NOMO-1 treated with DMSO at 0.1 percent for 48 hours (cell line): ENCODE data around the gene WHAMM.
A peak's percentile ranks its signal among the peaks of the same experiment; 100 is the strongest.
"Not testable (repeated sequence)": the region's sequence is repeated elsewhere in the genome, so short reads cannot be mapped to it uniquely, and the experiment has no call there.

ENCODE experiments used
- DNase-seq: peaks from one replicate; lab custom pipeline; 2025; ENCODE audit not compliant: unreplicated experiment; lab: John Stamatoyannopoulos, UW

The WHAMM gene

DNA sequence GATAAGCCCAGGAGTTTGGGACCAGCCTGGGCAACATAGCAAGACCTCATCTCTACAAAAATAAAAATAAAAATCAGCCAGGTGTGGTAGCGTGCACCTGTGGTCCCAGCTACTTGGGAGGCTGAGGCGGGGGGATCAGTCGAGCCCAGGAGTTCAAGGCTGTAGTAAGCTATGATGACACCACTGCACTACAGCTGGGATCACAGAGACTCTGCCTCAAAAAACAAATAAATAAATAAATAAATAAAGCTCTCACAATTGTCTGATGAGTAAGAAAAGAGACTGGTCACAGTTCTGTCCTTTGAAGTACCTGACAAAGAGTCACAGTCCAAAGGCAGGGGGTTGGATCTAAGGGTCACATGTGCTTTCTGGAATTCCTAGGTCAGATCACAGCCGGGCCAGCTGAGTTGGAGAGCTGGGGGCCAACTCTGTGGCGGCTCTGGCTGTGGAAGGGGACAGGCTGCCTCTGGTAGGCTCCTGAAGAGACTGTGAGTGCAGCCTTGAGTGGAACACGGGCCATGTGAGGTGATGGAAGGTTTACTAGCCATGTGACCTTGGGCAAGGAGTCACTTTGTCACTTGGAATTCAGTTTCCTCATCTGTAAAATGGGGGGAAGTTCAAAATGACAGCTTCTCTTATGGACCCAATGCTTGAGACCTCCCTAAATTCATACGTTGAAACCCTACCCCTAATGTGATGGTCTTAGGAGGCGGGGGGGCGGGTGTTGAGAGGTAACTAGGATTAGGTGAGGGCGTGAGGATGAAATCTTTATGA lies 47.2 kb downstream of the WHAMM start:
- no peak for DNase-seq

DNA sequence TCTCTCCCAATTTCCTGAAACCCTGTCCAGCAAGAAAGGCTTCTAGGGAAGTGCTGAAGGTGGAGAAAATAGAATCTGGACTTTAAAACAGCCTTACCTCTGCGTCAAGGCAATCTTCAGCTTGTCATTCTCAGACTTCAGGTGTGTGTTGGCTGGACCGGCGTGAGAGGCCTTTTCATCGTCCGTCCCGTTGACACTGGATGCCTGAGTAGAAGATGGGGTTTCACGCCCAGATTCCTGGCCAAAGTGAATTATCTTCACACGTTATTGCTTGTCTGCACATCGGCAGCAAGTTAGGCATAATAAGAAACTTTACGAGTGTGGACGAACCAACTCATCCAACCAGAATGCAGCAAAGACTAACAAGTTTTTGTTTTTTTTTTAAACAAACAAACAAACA lies 49.5 kb downstream of the WHAMM start:
- DNase-seq: no peak

DNA sequence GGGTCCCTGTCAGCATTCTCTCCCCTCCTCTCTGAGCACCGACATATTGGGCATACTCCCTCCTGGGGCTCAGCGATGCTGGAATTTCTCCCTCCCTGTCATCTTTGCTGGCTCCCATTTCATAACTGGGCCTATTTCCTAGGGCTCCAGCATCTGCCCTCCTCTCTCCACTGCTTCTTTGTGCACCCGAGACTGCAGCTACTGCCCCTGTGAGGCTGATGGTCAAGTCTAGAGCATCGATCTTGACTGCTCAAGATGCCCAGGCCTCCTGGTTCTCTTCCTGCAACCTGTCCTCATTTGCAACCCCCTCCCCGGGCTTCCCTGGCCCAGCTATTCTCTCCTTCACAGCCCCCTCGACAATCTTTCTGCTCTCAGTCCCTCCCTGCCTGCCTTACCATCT lies 53.5 kb downstream of the WHAMM start:
- no peak for DNase-seq

DNA sequence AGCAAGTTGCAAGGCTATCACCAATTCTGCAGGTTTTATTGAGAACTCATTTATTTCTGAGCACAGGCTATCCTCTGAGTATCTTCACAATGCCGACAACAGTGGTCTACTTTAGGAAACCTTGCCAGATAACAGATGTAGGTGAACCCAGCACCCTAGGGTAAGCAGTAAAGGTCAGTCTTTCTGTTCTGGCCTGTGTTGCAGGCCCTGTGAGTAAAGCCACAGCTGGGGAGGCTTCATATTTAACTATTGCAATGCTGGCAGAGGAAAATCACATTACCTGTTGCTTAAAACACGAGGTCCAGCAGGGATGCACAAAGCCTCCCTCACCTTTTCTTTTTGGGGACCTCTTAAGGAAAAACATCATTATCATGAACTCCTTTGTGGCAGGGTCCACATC lies 55.5 kb downstream of the WHAMM start:
- DNase-seq: no peak

DNA sequence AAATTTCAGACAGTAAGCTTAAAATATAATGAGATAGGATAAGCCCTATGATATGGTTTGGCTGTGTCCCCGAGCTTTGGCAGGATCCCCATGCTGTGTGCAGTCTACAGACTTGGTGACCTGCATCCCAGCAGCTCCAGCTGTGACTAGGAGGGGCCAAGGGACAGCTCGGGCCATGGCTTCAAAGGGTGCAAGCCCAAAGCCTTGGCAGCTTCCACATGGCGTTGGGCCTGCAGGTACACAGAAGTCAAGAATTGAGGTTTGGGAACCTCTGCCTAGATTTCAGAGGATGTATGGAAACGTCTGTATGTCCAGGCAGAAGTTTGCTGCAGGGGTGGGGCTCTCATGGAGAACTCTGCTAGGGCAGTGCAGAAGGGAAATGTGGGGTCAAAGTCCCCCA lies 56.2 kb downstream of the WHAMM start:
- DNase-seq: not testable (repeated sequence)

DNA sequence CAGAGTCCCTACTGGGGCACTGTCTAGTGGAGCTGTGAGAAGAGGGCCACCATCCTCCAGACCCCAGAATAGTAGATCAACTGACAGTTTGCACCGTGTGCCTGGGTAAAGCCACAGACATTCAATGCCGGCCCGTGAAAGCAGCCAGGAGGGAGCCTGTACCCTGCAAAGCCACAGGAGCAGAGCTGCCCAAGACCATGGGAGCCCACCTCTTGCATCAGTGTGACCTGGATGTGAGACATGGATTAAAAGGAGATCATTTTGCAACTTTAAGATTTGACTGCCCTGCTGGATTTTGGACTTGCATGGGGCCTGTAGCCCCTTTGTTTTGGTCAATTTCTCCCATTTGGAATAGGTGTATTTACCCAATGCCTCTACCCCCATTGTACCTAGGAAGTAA lies 56.6 kb downstream of the WHAMM start:
- not testable (repeated sequence) for DNase-seq

DNA sequence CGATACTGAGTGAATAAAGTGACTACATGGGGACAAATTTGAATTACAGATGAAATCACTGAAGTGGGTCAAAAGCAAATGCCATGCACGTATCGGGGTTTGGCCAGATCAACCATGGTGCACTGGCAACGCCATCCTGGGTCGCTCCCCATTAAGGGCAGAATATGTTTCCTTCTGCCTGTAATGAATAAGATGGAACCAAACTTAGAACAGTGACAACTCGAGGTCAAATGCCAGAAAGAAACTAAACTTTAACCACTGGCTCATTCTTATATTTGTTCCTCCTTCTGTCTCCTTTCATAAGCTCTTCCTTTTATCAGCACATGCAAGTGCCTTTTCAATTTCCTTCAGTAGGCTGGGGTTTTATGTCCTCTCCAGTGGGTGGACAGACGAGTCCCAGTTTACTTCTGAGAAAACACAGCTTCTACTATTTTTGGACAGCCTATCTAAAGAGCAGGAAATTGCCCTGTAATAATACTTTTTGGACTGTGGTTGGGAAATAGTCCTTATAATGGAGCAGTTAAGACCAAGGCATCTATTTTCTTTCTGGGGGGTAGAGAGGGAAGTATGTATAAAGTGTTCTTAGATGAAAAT lies 61.4 kb downstream of the WHAMM start:
- peak; percentile 95 for DNase-seq

DNA sequence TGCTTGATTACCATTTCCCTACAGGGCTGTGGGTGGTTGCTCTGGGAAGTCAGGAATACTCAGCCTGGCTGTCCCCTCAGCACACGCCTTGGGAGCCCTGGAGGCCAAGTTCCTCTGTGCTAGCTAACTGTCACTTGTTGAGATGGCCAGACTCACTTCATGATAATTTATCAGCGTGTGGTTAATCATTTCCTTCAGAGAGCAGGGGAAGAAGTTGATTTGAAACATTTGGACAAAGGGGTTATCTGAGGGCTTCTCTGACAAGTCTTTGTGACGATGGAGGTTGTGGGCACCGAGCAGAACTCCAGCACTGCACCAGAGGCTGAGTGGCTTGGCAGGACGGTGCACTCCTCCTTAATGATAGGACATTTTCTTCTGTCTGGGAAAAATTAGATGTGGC lies 61.9 kb downstream of the WHAMM start:
- DNase-seq: peak; percentile 88

DNA sequence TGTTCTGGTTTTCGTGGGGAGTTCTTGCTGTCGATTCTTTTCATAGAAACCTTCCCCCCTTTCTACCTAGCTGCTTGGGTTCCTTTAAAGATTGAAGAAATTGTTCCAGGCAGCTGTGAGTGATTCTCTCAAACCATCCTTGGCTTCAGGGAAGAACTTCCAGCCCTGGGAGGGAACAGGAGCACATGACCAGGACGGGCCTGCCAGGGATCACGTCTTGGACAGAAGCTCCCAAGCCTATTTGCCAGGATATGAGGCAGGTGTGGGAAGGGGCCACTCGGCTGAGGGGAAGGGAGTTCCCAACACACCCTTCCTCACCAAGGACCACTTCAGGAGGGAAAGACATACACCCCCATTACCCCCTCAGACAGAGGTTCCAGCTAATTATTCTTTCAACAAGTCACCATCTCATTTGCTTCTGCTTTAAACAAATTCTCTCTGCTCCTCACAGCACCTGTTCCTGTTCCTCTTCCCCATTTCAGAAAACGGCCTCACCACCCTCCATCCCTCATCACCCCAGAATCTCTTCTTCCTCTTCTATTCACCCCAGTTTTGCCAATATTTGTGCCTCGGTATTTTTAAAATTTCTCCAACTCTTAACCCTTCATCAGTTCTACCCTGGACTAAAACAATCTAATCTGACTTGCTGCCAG lies 62.5 kb downstream of the WHAMM start:
- peak; percentile 76 for DNase-seq

DNA sequence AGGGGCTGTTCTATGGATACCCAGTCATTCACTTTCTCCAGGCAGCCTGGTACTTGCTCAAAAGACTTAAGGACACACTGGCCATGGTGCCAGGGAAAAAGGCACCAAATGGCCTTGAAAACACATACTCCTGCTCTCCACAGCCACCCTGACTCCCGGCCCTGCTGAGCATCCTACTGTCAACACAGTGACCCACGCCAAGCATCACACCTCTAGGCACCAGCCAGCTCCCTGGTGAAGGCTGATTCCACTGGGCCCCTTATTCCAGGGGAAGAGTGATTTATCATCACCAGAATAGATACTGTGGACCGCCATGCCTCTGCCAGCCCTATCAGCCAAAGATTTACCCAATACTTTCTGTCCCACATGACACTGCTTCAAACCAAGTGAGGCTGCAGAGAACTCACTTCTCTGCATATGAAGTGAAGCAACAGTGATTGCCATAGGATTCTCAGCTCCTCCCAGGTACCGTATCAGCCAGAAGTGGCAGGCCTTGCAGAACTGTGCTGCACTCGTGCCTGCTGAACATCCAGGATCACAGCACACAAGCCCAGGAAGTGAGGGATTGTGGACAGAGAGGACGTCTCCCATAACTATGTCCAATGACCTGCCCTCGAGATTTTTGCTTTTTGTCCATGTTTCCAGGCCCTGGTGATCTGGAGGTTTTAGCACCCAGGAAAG lies 63.7 kb downstream of the WHAMM start:
- no peak for DNase-seq

DNA sequence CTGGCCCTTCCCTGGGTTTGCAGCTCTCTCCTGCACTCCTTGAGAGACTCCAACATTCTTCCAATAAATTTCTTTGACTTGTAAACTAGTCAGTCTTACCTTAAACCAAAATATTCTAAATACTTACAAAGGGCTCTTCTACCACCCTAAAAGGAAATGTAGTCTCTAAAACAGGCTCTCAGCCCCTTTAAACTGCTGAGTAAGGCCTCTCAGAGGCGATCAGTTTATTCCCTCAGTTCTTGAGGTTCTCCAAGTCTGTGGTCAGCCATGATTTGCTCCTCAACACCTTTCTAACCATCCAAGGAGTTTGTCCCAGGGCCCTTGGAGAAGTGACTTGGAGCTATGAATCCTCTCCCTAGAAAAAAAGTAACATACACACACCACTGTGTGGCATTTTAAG lies 64.8 kb downstream of the WHAMM start:
- no peak for DNase-seq

DNA sequence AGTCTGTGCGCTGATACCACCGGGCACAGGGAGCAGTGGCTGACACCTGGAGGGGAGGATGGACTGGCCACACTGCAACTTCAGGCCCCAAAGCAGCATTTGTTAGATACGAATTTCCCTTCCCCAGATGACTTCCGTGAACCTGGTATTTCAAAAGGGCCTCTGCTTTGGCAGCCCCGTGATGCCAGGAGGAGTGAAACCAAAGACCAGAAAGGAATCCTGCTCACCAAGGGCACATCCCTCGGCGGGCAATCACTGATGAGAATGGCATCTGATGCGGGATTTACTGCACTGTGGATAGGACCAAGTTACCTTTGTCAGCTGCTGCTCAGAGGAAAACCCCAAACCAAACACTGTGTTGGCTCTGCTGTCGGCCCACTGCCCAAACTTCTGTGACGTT lies 65.5 kb downstream of the WHAMM start:
- DNase-seq: no peak

DNA sequence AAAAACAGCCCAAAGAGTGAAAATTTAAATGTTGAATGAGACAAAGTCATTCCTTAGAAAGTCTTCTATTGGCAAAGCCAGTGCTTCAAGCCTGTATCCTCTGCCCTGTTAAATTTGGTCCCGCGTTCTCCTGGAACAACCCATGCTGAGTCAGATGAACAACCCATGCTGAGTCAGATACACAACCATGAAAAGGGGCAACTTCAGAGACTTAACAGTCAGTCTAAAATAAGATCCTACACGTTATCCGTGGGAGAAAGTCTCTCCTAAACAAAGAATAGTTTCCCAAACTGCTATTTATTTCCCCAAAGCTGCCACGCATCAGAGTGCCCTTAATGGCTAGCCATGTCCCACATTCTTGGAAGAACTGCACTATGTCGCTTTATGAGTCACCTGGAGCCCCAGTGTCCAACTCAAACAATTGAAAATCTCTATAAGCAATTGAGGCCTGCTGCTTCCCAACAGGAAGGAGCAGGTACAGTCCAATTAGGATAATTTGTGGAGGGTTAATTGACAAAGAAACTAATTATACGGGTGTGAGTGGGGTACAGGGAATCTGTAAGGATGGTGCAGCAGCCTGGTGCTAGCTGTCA lies 66.1 kb downstream of the WHAMM start:
- DNase-seq: no peak

DNA sequence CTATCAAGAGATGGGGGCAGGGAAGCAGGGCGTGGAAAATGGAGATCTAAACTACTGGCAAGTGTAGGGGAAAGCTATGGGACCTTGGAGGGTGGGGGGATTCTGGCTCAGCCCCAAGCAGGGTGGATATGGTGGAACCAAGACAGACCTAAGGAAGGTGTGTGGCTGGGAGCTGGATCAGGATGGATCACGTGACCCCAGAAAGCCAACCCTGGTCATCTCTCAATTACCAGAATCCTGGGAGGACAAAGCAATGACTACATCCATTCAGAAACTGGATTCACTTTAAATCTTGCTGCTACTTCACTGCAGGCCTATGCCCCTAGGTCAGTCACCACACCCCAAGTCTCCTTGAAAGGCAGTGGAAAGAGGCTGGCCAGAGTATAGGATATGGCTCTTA lies 68.4 kb downstream of the WHAMM start:
- no peak for DNase-seq

DNA sequence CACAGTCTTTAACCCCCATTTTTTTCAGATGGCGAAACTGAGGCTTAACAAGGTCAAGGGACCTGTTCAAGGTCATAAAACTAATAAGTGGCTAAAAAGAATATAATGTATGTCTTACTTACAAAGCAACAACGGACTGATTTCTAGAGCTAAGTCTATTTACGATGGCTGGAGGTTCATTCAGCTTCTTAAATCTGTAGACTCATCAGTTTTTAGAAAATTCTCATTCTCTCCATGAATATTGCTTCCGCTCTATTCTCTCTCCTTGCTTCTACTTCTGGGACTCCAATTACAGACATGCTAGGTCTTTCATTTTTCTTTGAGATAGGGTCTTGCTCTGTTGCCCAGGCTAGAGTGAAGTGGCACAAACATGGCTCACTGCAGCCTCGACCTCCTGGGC lies 68.9 kb downstream of the WHAMM start:
- no peak for DNase-seq

DNA sequence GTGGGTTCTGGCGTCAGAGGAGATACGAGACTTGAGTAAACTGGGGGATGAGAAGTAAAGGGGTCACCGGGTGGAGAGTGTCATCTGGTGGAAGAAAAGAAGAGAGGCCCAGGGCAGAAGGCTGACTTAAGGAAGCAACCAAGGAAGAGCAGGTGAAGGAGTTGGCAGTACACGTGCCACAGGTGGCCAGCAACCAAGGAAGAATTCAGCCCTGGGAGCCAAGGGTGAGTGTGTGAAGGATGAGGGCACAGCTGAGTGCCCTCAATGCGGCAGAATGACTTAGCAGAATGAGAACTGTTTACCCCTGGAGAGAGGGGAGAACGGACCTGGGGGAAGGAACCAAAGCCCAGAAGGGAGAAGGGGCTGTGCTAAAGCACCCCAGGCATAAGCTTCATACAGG lies 71.3 kb downstream of the WHAMM start:
- DNase-seq: no peak

DNA sequence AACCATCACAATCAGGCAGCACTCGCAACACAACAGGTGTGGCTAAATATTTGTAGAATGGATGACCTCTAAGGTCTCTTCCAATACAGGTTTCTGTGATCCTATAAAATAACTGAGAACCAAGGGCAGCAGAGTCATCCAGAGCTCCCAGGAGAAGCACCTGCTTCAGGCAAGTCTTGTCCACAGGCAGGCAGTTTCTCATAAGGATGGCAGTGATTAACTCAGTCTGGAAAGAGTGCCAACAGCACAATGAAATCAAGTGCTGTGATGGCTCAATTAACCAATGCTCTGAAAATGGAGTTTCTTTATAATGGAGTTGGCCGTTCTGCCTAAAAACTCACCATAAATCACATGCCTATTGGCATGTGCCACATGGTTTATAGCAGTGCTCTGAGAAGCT lies 72.3 kb downstream of the WHAMM start:
- no peak for DNase-seq

DNA sequence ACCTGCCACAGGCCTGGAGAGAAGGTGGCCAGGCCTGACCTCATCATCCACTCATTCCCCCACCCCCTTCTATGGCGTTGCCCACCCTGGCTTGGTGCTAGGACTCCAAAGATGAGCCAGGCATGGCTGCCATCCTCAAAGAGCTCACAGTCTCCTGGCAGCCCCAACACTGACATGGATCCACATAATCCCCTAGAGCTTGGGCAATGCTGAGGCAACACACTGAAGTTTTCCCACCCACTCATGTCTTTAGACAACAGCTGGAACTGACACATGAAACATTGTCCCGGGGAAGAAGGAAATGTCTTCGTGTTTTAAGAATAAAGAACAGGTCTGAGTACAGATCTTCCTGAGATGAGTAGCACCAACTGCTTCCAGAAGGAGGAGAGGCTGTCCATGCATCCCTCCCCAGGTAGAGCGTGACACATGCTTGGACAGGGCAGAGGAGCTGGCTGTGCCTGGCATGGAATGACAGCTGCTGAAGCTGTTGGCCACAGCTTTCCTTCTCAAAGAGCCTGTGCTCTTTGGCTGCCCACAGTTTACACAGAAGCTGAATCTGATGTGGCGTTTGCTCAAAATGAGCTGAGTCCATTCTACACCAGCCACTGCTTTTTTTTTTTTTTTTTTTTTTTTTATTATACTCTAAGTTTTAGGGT lies 73.0 kb downstream of the WHAMM start:
- DNase-seq: no peak
